Type B pancreatic cell (in vitro differentiated cells): ENCODE measurements around the gene SIAH3. TPM values are rescaled to one million over a fixed set of nuclear protein-coding genes. Genes with fewer than 3 reads are reported as not detected.
A peak's percentile ranks its signal among the peaks of the same experiment; 100 is the strongest.

ENCODE experiments used
- DNase-seq: peaks from one replicate; pipeline ENCODE4 v3.0.0; 2021; ENCODE audit warnings: mixed read lengths; ENCODE audit not compliant: unreplicated experiment; ENCODE audit errors: extremely low spot score
- H3K27ac Mint-ChIP-seq: 2 replicates; pipeline ENCODE4 v1.8.0; 2021; ENCODE audit warnings: mild to moderate bottlenecking, mixed read lengths
- H3K27me3 Mint-ChIP-seq: 2 replicates; pipeline ENCODE4 v1.8.0; 2021; ENCODE audit warnings: mixed read lengths
- H3K36me3 Mint-ChIP-seq: 2 replicates; pipeline ENCODE4 v1.8.0; 2021; ENCODE audit warnings: mixed read lengths
- H3K4me1 Mint-ChIP-seq: one replicate; pipeline ENCODE4 v1.8.0; 2021; ENCODE audit warnings: mixed read lengths; ENCODE audit not compliant: unreplicated experiment
- H3K4me3 Mint-ChIP-seq: 2 replicates; pipeline ENCODE4 v1.8.0; 2021; ENCODE audit warnings: mild to moderate bottlenecking, mixed read lengths
- H3K9me3 Mint-ChIP-seq: 2 replicates; pipeline ENCODE4 v1.8.0; 2021; ENCODE audit warnings: mixed read lengths
- CTCF ChIP-seq: fragments of 200-600 bp; sonication (generic); conservative IDR thresholded peaks from 2 replicates; pipeline ENCODE4 v1.5.0; 2021; ENCODE audit warnings: antibody characterized with exemption, mild to moderate bottlenecking
- long read RNA-seq: library from polyadenylated mRNA; unstranded; transcript quantifications from one replicate; pipeline ENCODE4 v2.0.0, GENCODE V29; 2020
- total RNA-seq: library from RNA; stranded (reverse); gene quantifications from 2 replicates; pipeline ENCODE4 v1.2.1, GENCODE V29; 2021; ENCODE audit warnings: low replicate concordance

SIAH3 gene, protein sequence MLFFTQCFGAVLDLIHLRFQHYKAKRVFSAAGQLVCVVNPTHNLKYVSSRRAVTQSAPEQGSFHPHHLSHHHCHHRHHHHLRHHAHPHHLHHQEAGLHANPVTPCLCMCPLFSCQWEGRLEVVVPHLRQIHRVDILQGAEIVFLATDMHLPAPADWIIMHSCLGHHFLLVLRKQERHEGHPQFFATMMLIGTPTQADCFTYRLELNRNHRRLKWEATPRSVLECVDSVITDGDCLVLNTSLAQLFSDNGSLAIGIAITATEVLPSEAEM
- 0.05 and 0.53 TPM in 2 replicates for total RNA-seq
- long read RNA-seq, result 0 reads

GRCh38 chr13:45851171-45851921 is at the start of gene SIAH3:
Gene SIAH3, minus strand, starts transcription at chr13:45851753. Its CDS starts 124 bp downstream, at chr13:45851629.
- no peaks in the 10 kb centered on the region for H3K36me3 Mint-ChIP-seq
- H3K27me3 Mint-ChIP-seq, result peaks cover 70% of the 10 kb centered on the region
- peaks cover 23% of the 10 kb centered on the region for H3K4me1 Mint-ChIP-seq
- H3K27ac Mint-ChIP-seq, result peak within 1 kb of the TSS; percentile 51
- no peak for TF ChIP-seq CTCF
- H3K4me3 Mint-ChIP-seq, result peak within 1 kb of the TSS; percentile 89
- peaks cover 6% of the 10 kb centered on the region for H3K9me3 Mint-ChIP-seq
- no peak for DNase-seq

DNA sequence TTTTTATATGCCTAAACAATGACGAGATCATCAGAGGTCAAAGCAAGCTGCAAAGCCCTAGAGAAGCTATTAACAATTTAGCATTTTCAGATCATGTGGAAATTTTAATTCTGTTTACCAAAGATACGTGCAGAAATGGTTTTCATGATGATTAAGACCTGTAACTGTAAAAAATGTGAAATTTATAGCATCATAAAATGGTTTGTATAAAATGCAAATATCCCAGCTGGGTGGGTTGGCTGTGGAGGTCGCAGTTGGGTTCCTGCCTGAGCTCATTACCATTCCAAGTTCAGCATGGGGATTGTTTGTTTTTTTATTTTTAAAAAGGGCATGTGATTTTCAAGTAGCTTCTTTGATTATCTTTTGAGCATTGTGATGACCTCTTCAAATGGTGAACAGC is 47.9 kb upstream of the SIAH3 start:
- H3K9me3 Mint-ChIP-seq, result no peaks in the 10 kb centered on the region
- peaks cover 32% of the 10 kb centered on the region for H3K27me3 Mint-ChIP-seq
- no peak overlapping the region for H3K27ac Mint-ChIP-seq
- no peak overlapping the region for H3K4me3 Mint-ChIP-seq
- TF ChIP-seq CTCF, result no peak
- H3K36me3 Mint-ChIP-seq, result peaks cover 4% of the 10 kb centered on the region
- H3K4me1 Mint-ChIP-seq, result peaks cover 14% of the 10 kb centered on the region
- no peak for DNase-seq

- Mint-ChIP-seq H3K9me3 (no peaks in the 10 kb centered on the region), H3K4me1 (peaks cover 9% of the 10 kb centered on the region), H3K36me3 (peaks cover 4% of the 10 kb centered on the region), H3K4me3 (no peak overlapping the region), H3K27ac (no peak overlapping the region), H3K27me3 (peaks cover 26% of the 10 kb centered on the region)
- no peak for TF ChIP-seq CTCF
- no peak for DNase-seq
Measured at GRCh38 chr13:45897562-45897961, 46.0 kb upstream of the SIAH3 start.

DNA sequence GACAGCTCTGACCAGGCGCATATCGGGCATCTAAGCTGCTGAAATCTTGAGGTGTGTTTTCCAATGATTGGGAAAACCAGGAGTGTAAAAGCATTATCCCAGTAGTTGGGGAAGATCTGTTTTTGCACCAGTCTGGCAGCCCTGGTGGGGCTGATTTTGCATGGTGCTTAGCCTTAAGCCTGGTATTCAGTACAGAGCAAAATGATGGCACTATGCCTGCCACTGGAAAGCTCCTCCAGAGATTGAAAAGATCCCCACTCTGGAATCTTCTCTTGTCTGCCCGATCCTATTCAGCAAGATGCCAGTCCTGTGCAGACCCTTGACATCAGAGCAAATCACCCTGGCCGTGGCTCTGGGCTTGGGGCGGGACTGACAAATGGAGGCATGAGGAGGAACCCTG is 44.7 kb upstream of the SIAH3 start:
- Mint-ChIP-seq H3K4me3 (no peak overlapping the region), H3K27ac (no peak overlapping the region), H3K4me1 (peaks cover 9% of the 10 kb centered on the region), H3K36me3 (peaks cover 4% of the 10 kb centered on the region), H3K27me3 (peaks cover 25% of the 10 kb centered on the region), H3K9me3 (no peaks in the 10 kb centered on the region)
- TF ChIP-seq CTCF, result no peak
- no peak for DNase-seq

GRCh38 chr13:45895881-45896280 is 44.3 kb upstream of the SIAH3 start:
- H3K9me3 Mint-ChIP-seq, result no peaks in the 10 kb centered on the region
- peaks cover 25% of the 10 kb centered on the region for H3K27me3 Mint-ChIP-seq
- H3K36me3 Mint-ChIP-seq, result peaks cover 4% of the 10 kb centered on the region
- DNase-seq, result no peak
- no peak overlapping the region for H3K27ac Mint-ChIP-seq
- H3K4me3 Mint-ChIP-seq, result no peak overlapping the region
- H3K4me1 Mint-ChIP-seq, result peaks cover 9% of the 10 kb centered on the region
- no peak for TF ChIP-seq CTCF
